Stimulated activated CD8-positive, alpha-beta memory T cell treated with anti-CD3 and anti-CD28 coated beads, Interleukin-12 subunit alpha, Interleukin-12 subunit beta, amount 100 ng/mL, for 1 hour (primary cell): ENCODE data around the gene CCNY.
"Not testable (repeated sequence)": the region's sequence is repeated elsewhere in the genome, so short reads cannot be mapped to it uniquely, and the experiment has no call there.

Experiments
- DNase-seq: peaks from one replicate; pipeline ENCODE4 v3.0.0-alpha.2; 2020; ENCODE audit warnings: low read depth

The CCNY gene

GRCh38 chr10:35520996-35521395 is 184.7 kb downstream of the CCNY start:
- no peak for DNase-seq

- DNase-seq, result no peak
Measured at GRCh38 chr10:35523670-35524225, 187.4 kb downstream of the CCNY start.

GRCh38 chr10:35526746-35527145 is 190.4 kb downstream of the CCNY start:
- DNase-seq, result no peak

- no peak for DNase-seq
Measured at GRCh38 chr10:35532141-35532540, 195.8 kb downstream of the CCNY start.

GRCh38 chr10:35533565-35533964 is 197.3 kb downstream of the CCNY start:
- no peak for DNase-seq

- no peak for DNase-seq
Measured at GRCh38 chr10:35535136-35535535, 198.8 kb downstream of the CCNY start.

GRCh38 chr10:35536789-35537188 is 200.5 kb downstream of the CCNY start:
- DNase-seq, result no peak

- not testable (repeated sequence) for DNase-seq
Measured at GRCh38 chr10:35537925-35538324, 201.6 kb downstream of the CCNY start.

GRCh38 chr10:35540296-35541164 is 204.2 kb downstream of the CCNY start:
- DNase-seq, result no peak

GRCh38 chr10:35541720-35542119 is 205.4 kb downstream of the CCNY start:
- no peak for DNase-seq

GRCh38 chr10:35542303-35542702 is 206.0 kb downstream of the CCNY start:
- no peak for DNase-seq

GRCh38 chr10:35545079-35545657 is 208.9 kb downstream of the CCNY start:
- DNase-seq, result no peak

- DNase-seq, result no peak
Measured at GRCh38 chr10:35545878-35546590, 209.7 kb downstream of the CCNY start.

- DNase-seq, result no peak
Measured at GRCh38 chr10:35546824-35547225, 210.5 kb downstream of the CCNY start.

GRCh38 chr10:35552650-35553342 is 216.5 kb downstream of the CCNY start:
- DNase-seq, result no peak

- no peak for DNase-seq
Measured at GRCh38 chr10:35554036-35554435, 217.7 kb downstream of the CCNY start.

GRCh38 chr10:35554461-35555056 is 218.2 kb downstream of the CCNY start:
- no peak for DNase-seq

- no peak for DNase-seq
Measured at GRCh38 chr10:35555962-35556930, 219.9 kb downstream of the CCNY start.

- no peak for DNase-seq
Measured at GRCh38 chr10:35558276-35558675, 222.0 kb downstream of the CCNY start.

- DNase-seq, result no peak
Measured at GRCh38 chr10:35559416-35559815, 223.1 kb downstream of the CCNY start.
